Measurements from ENCODE around the gene GRAMD2A.

The GRAMD2A gene

GRCh38 chr15:72128359-72128758 lies 69.2 kb downstream of the GRAMD2A start:
- DNase-seq = no peak

- no peak for DNase-seq
Measured at GRCh38 chr15:72127724-72128322, 69.8 kb downstream of the GRAMD2A start.

DNA sequence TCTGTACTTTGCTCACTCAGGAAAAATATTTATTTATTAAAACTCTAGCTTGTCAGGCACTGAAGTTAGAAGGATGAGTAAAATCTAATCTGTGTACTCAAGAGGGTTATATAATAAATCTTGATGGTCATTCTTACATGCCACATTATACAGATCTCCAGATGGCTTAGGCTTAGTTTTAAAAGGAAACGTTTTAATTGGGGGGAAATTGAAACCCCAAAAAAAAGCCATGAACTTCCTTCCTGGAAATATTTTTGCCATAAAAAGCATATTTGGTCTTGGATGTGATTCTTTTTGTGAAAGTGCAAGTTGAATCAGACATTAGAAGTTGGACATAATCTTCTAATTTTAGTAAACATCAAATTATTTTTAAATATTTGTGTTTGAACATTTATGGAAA lies 73.4 kb downstream of the GRAMD2A start:
- no peak for DNase-seq

GRCh38 chr15:72118017-72118978 lies 79.3 kb downstream of the GRAMD2A start, which contains the start of the genes MYO9A and SENP8:
Gene MYO9A, minus strand, starts transcription at chr15:72118150. Its CDS starts 71,587 bp downstream, at chr15:72046563.
Gene SENP8, plus strand, starts transcription at chr15:72118403. Its CDS starts 21,221 bp downstream, at chr15:72139624.
- peak; percentile 100 for DNase-seq

GRCh38 chr15:72117486-72118016 lies 80.0 kb downstream of the GRAMD2A start:
- DNase-seq = peak; percentile 87

DNA sequence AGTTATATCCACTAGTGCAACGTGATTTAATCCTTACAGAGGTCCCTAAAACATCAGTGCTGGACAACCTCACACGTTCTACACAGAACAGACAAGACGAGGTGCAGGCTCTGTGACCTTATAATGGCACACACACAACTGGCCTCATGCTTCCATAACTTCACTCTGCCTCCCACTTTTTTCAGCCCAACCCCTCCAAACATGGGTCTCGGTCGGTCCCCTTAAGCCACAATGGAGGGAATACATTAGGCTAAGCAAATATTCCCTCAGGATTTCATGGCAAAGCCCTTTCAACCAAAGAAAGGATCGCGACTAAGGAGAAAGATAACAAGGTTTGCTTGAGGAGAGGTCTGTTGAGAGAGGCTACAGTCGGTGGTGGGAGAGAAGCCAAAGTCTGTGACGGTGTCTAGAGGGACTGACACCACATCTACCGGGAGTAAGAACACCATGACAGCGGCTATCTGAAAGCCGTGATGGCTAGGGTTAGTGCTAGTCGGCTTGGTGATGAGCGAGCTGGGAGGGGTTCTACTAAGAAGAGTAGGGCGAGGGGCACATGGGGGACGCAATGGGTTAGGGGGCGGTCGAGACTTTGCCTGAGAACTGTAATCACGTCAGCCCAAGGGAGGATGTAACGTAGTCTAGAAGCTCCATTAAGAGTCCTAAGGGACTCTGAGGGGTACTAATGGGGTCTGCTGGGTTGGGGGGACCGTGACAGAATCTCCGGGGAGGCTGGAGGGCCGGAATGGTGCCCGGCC lies 80.7 kb downstream of the GRAMD2A start:
- DNase-seq = peak; percentile 25

GRCh38 chr15:72113347-72114031 lies 84.1 kb downstream of the GRAMD2A start:
- no peak for DNase-seq

DNA sequence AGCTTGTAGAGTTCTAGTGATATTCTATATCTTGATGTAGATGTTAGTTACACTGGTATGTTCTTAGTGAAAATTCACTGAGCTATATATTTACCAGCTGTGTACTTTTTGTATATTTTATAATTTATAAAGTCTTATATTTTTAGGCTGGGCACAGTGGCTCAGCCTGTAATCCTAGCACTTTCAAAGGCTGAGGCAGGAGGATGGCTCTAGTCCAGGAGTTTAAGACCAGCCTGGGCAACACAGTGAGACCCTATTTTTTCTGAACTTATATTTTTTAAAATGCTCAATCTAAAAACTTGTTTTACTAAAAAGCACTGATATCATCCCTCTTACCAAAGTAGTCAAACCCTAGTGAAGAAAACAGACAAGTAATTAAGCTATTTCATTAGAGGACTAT lies 84.8 kb downstream of the GRAMD2A start:
- no peak for DNase-seq

DNA sequence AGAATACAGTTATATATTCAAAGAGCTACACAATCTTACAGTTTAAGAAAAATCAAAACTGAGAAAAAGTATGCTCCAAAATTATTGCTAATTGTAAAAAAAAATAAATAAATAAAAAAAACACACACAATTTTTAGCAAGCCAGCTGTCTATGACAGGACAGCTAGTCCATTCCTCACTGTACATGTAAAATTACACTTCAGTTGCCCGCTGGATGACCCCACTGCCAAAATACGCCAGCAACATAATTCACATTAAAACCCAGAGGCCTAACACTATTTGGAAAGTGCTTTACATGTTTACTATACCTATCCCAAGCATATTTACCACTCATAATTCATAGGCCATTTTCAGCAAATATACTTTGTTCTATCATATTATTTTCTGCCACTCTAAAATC lies 85.5 kb downstream of the GRAMD2A start:
- DNase-seq = no peak

DNA sequence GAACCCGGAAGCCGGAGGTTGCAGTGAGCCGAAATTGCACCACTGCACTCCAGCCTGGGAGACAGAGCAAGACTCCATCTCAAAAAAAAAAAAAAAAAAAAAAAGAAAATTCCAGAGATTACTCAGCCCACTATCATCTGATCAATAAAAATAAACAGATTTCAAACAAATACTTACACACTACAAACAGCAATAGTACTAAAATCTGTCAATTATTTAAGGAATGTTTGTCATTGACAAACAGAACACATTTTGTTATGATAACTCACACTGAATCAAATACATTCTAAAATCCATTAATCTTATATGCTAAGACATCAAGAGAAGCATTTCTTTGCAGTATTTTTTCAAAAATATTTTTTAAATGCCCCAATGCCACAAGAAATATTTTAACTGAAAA lies 87.2 kb downstream of the GRAMD2A start:
- no peak for DNase-seq

Measured in suppressor macrophage treated with lipopolysaccharide for 4 hours (primary cell).